CD4-positive, alpha-beta T cell (primary cell): Measurements from ENCODE around the gene TREH. TPM values are rescaled to one million over a fixed set of nuclear protein-coding genes. Genes with fewer than 3 reads are reported as not detected.
A peak's percentile ranks its signal among the peaks of the same experiment; 100 is the strongest.

Source experiments
- ATAC-seq: fragments of 200-7000 bp; cut with Tn5 transposase; one replicate; pipeline ENCODE4 v1.10.0; 2022; ENCODE audit warnings: mild to moderate bottlenecking; ENCODE audit not compliant: poor library complexity
- CTCF ChIA-PET: fragments of 350-600 bp; sonication (Branson Sonifier 250); formaldehyde crosslinking; loops from one replicate; lab custom pipeline; 2021; ENCODE audit warnings: antibody characterized with exemption, inconsistent platforms; lab: Charles Lee
- POLR2A ChIA-PET: fragments of 350-600 bp; sonication (Branson Sonifier 250); formaldehyde crosslinking; loops from one replicate; lab custom pipeline; 2021; ENCODE audit warnings: antibody characterized with exemption, inconsistent platforms; lab: Charles Lee
- DNase-seq, 14 experiments: peaks; one replicate each; pipeline ENCODE4 v3.0.0-alpha.2; 2013 to 2020; ENCODE audit warnings: mixed read lengths in 2 of 14
- H3K27ac ChIP-seq, 2 donors: one replicate each; pipeline versions ENCODE4 v1.5.1 to v1.7.0; 2013; ENCODE audit warnings: low read length in 2 of 2, low read depth in 1 of 2, mild to moderate bottlenecking in 1 of 2
- H3K27me3 ChIP-seq, 2 experiments: 1 replicate in 1 of 2; 2 replicates in 1 of 2; pipeline versions ENCODE4 v1.6.1 to v1.7.0; 2013; ENCODE audit warnings: low read length in 2 of 2, control low read depth in 1 of 2, mild to moderate bottlenecking in 1 of 2, moderate library complexity in 1 of 2; ENCODE audit not compliant: insufficient read depth in 2 of 2, control insufficient read depth in 1 of 2
- H3K36me3 ChIP-seq: one replicate; pipeline ENCODE4 v1.6.1; 2013; ENCODE audit warnings: low read length, control low read depth; ENCODE audit not compliant: insufficient read depth
- H3K4me1 ChIP-seq: one replicate; pipeline ENCODE4 v1.6.1; 2013; ENCODE audit warnings: low read length, control low read depth; ENCODE audit not compliant: insufficient read depth
- H3K4me3 ChIP-seq: one replicate; pipeline ENCODE4 v1.5.1; 2013; ENCODE audit warnings: mild to moderate bottlenecking, low read length, moderate library complexity
- H3K9me3 ChIP-seq, 2 experiments: 1 replicate in 1 of 2; 2 replicates in 1 of 2; pipeline versions ENCODE4 v1.6.1 to v1.7.0; 2013; ENCODE audit warnings: low read length in 2 of 2, mild to moderate bottlenecking in 2 of 2, control low read depth in 1 of 2, moderate library complexity in 1 of 2; ENCODE audit not compliant: control insufficient read depth in 1 of 2, insufficient read depth in 1 of 2
- H3K27ac Mint-ChIP-seq: one replicate; pipeline ENCODE4 v1.8.0; 2020; ENCODE audit warnings: mixed read lengths
- H3K27me3 Mint-ChIP-seq: one replicate; pipeline ENCODE4 v1.8.0; 2021; ENCODE audit warnings: mixed read lengths
- H3K36me3 Mint-ChIP-seq: one replicate; pipeline ENCODE4 v1.8.0; 2021; ENCODE audit warnings: low read depth, mixed read lengths
- H3K4me1 Mint-ChIP-seq: one replicate; pipeline ENCODE4 v1.8.0; 2021; ENCODE audit warnings: low read depth, mixed read lengths
- H3K4me3 Mint-ChIP-seq: one replicate; pipeline ENCODE4 v1.8.0; 2020; ENCODE audit warnings: mild to moderate bottlenecking, mixed read lengths
- H3K9me3 Mint-ChIP-seq: one replicate; pipeline ENCODE4 v1.8.0; 2020; ENCODE audit warnings: mixed read lengths
- CTCF ChIP-seq: fragments of 200-600 bp; IDR thresholded peaks from one replicate; pipeline ENCODE4 v1.8.0; 2022; ENCODE audit warnings: antibody characterized with exemption, mild to moderate bottlenecking
- intact Hi-C, 2 experiments: fragments of 100-400 bp; cut with DNase I in 1 of 2; cut with micrococcal nuclease in 1 of 2; formaldehyde crosslinking; loops; one replicate each; pipeline versions ENCODE4 v1.15.1 to v1.9.0; 2023 to 2025; cut with DNase I, micrococcal nuclease
- total RNA-seq, 174 experiments: library from RNA in 2 of 174; stranded (reverse) in 2 of 174; gene quantifications; one replicate each; pipeline ENCODE4 v1.2.3 and lab custom pipeline; 2021 to 2026

The TREH gene
- total RNA-seq, 2 experiments from 2014 or later: not detected

GRCh38 chr11:118635237-118635591 lies 44.2 kb downstream of the TREH start:
- no peak for TF ChIP-seq CTCF
- ATAC-seq: no peak
- Mint-ChIP-seq H3K36me3 (no peaks in the 10 kb centered on the region), H3K4me3 (no peak overlapping the region), H3K27ac (no peak overlapping the region), H3K9me3 (no peaks in the 10 kb centered on the region), H3K27me3 (no peaks in the 10 kb centered on the region), H3K4me1 (no peaks in the 10 kb centered on the region)
- intact Hi-C loops: no loop called here
- Histone ChIP-seq H3K4me1 (peaks cover 4% of the 10 kb centered on the region), H3K9me3 (no peaks in the 10 kb centered on the region), H3K36me3 (no peaks in the 10 kb centered on the region), H3K4me3 (no peak overlapping the region), H3K27ac (no peak overlapping the region), H3K27me3 (no peaks in the 10 kb centered on the region)
- ChIA-PET CTCF (no interaction called here), POLR2A (no interaction called here)
- DNase-seq: no peak

- Histone ChIP-seq H3K4me1 (peaks cover 4% of the 10 kb centered on the region), H3K36me3 (no peaks in the 10 kb centered on the region), H3K27ac (no peak overlapping the region), H3K27me3 (no peaks in the 10 kb centered on the region), H3K4me3 (no peak overlapping the region), H3K9me3 (no peaks in the 10 kb centered on the region)
- POLR2A ChIA-PET: no interaction called here
- DNase-seq: peak in 5 of 14 experiments; percentile 10 to 54 (median 47)
- Mint-ChIP-seq H3K27ac (no peak overlapping the region), H3K27me3 (no peaks in the 10 kb centered on the region), H3K4me3 (no peak overlapping the region), H3K4me1 (no peaks in the 10 kb centered on the region), H3K36me3 (no peaks in the 10 kb centered on the region), H3K9me3 (no peaks in the 10 kb centered on the region)
- CTCF ChIA-PET: no interaction called here
- intact Hi-C loops: no loop called here
- ATAC-seq: peak; percentile 64
- no peak for TF ChIP-seq CTCF
These were observed 44.8 kb downstream of the TREH start for GRCh38 chr11:118634431-118635236.

GRCh38 chr11:118633979-118634378 lies 45.5 kb downstream of the TREH start:
- ChIA-PET POLR2A (no interaction called here), CTCF (no interaction called here)
- DNase-seq (no peak), ATAC-seq (no peak)
- Mint-ChIP-seq H3K4me1 (no peaks in the 10 kb centered on the region), H3K27me3 (no peaks in the 10 kb centered on the region), H3K9me3 (no peaks in the 10 kb centered on the region), H3K36me3 (no peaks in the 10 kb centered on the region), H3K27ac (no peak overlapping the region), H3K4me3 (no peak overlapping the region)
- intact Hi-C loops: no loop called here
- no peaks in the 10 kb centered on the region for H3K36me3 ChIP-seq
- H3K9me3 ChIP-seq: no peaks in the 10 kb centered on the region
- H3K4me1 ChIP-seq: peaks cover 4% of the 10 kb centered on the region
- H3K27me3 ChIP-seq: no peaks in the 10 kb centered on the region
- no peak overlapping the region for H3K4me3 ChIP-seq
- no peak for TF ChIP-seq CTCF
- no peak overlapping the region for H3K27ac ChIP-seq
